ENCODE measurements around the gene CECR2.

GRCh38 chr22:17411213-17411612 is 42.0 kb downstream of the CECR2 start:
- TF ChIP-seq POLR2AphosphoS5 (IDR thresholded peaks at IDR 0.05; ENCODE audit: low read depth) (no peak), CTCF (IDR thresholded peaks at IDR 0.05; ENCODE audit: insufficient read depth, low read length) (no peak)
